G401 (cell line): ENCODE measurements around the gene DCAF8L2. TPM values are rescaled to one million over a fixed set of nuclear protein-coding genes. Genes with fewer than 3 reads are reported as not detected.
"Not testable (repeated sequence)": the region's sequence is repeated elsewhere in the genome, so short reads cannot be mapped to it uniquely, and the experiment has no call there.

Source experiments
- DNase-seq: peaks from one replicate; pipeline ENCODE4 v3.0.0-alpha.2; 2015; ENCODE audit warnings: low spot score
- in situ Hi-C: cut with HindIII; loops from 2 replicates; pipeline ENCODE4 v1.10.0; 2016; ENCODE audit warnings: low sequenced_read_pairs, mixed read lengths
- total RNA-seq: library from RNA; depleted of rRNA; stranded (reverse); fragments of >200 nt; shearing (Covaris generic); gene quantifications from 2 replicates; pipeline ENCODE4 v1.2.3, GENCODE V29; 2014; rRNA removed

DCAF8L2 gene
- total RNA-seq: not detected in 2 replicates

- in situ Hi-C loops: no loop called here
- no peak for DNase-seq
These were observed at the start of gene DCAF8L2 for GRCh38 chrX:27590044-27590443. Gene DCAF8L2 (plus strand): TSS chrX:27590344. CDS start chrX:27746896, 156,552 bp downstream.

- DNase-seq, in situ Hi-C loops: not testable (repeated sequence)
These were observed 49.0 kb upstream of the DCAF8L2 start for GRCh38 chrX:27541161-27541560.

- no peak for DNase-seq
- in situ Hi-C loops: no loop called here
These were observed 41.5 kb upstream of the DCAF8L2 start for GRCh38 chrX:27548624-27549023.

- in situ Hi-C loops: no loop called here
- DNase-seq: no peak
These were observed 40.5 kb upstream of the DCAF8L2 start for GRCh38 chrX:27549688-27550087.

GRCh38 chrX:27555514-27555913 lies 34.6 kb upstream of the DCAF8L2 start:
- DNase-seq: no peak
- in situ Hi-C loops: no loop called here

- in situ Hi-C loops: no loop called here
These were observed 24.2 kb upstream of the DCAF8L2 start for GRCh38 chrX:27565992-27566391.

GRCh38 chrX:27571164-27571563 lies 19.0 kb upstream of the DCAF8L2 start:
- in situ Hi-C loops: no loop called here
- no peak for DNase-seq

More at GRCh38 chrX:27565992-27566391, 24.2 kb upstream of the DCAF8L2 start:
- DNase-seq: no peak

GRCh38 chrX:27575565-27575964 lies 14.6 kb upstream of the DCAF8L2 start:
- in situ Hi-C loops: no loop called here
- no peak for DNase-seq

GRCh38 chrX:27583976-27584375 lies 6.2 kb upstream of the DCAF8L2 start:
- in situ Hi-C loops: no loop called here
- no peak for DNase-seq

- no peak for DNase-seq
- in situ Hi-C loops: no loop called here
These were observed 1.8 kb downstream of the DCAF8L2 start for GRCh38 chrX:27591938-27592337.

GRCh38 chrX:27597508-27597907 lies 7.4 kb downstream of the DCAF8L2 start:
- DNase-seq: no peak
- in situ Hi-C loops: no loop called here

- in situ Hi-C loops: no loop called here
- DNase-seq: no peak
These were observed 8.2 kb downstream of the DCAF8L2 start for GRCh38 chrX:27598312-27598711.

GRCh38 chrX:27599928-27600327 lies 9.8 kb downstream of the DCAF8L2 start:
- no peak for DNase-seq
- in situ Hi-C loops: no loop called here

- in situ Hi-C loops: no loop called here
- no peak for DNase-seq
These were observed 10.5 kb downstream of the DCAF8L2 start for GRCh38 chrX:27600686-27601085.

- no peak for DNase-seq
- in situ Hi-C loops: no loop called here
These were observed 18.5 kb downstream of the DCAF8L2 start for GRCh38 chrX:27608671-27609070.

GRCh38 chrX:27619459-27619858 lies 29.3 kb downstream of the DCAF8L2 start:
- no peak for DNase-seq
- in situ Hi-C loops: no loop called here

- no peak for DNase-seq
- in situ Hi-C loops: no loop called here
These were observed 29.8 kb downstream of the DCAF8L2 start for GRCh38 chrX:27619975-27620374.

- no peak for DNase-seq
- in situ Hi-C loops: no loop called here
These were observed 32.7 kb downstream of the DCAF8L2 start for GRCh38 chrX:27622883-27623282.

- in situ Hi-C loops: no loop called here
- no peak for DNase-seq
These were observed 35.9 kb downstream of the DCAF8L2 start for GRCh38 chrX:27626066-27626465.

- no peak for DNase-seq
- in situ Hi-C loops: no loop called here
These were observed 43.2 kb downstream of the DCAF8L2 start for GRCh38 chrX:27633328-27633727.

GRCh38 chrX:27656581-27656980 lies 66.4 kb downstream of the DCAF8L2 start:
- in situ Hi-C loops: no loop called here
- no peak for DNase-seq

- no peak for DNase-seq
- in situ Hi-C loops: no loop called here
These were observed 70.7 kb downstream of the DCAF8L2 start for GRCh38 chrX:27660878-27661277.
